Large intestine (tissue), 3 donors: Measurements from ENCODE around the gene CEP104. TPM values are rescaled to one million over a fixed set of nuclear protein-coding genes. Genes with fewer than 3 reads are reported as not detected.

Experiments
- DNase-seq, 2 donors: peaks; one replicate each; pipeline versions ENCODE4 v3.0.0 to v3.0.0-alpha.2; 2013
- H3K27ac ChIP-seq: one replicate; pipeline ENCODE4 v1.5.1; 2013; ENCODE audit warnings: low read length
- H3K27me3 ChIP-seq: 2 replicates; pipeline ENCODE4 v1.6.1; 2013; ENCODE audit warnings: low read length; ENCODE audit not compliant: control insufficient read depth, insufficient read depth
- H3K36me3 ChIP-seq: 2 replicates; pipeline ENCODE4 v1.6.1; 2013; ENCODE audit warnings: low read length; ENCODE audit not compliant: control insufficient read depth, insufficient read depth
- H3K4me1 ChIP-seq: one replicate; pipeline ENCODE4 v1.6.1; 2013; ENCODE audit warnings: low read length; ENCODE audit not compliant: control insufficient read depth, insufficient read depth
- H3K4me3 ChIP-seq: one replicate; pipeline ENCODE4 v1.5.1; 2013; ENCODE audit warnings: low read length
- H3K9me3 ChIP-seq: one replicate; pipeline ENCODE4 v1.6.1; 2013; ENCODE audit warnings: mild to moderate bottlenecking, low read depth, low read length, moderate library complexity; ENCODE audit not compliant: control insufficient read depth
- WGBS: methylation state at CpG from one replicate; pipeline ENCODE4 v1.1.5; 2013; ENCODE audit warnings: low lambda C conversion rate; ENCODE audit not compliant: insufficient coverage; 5-methylcytosine and 5-hydroxymethylcytosine counted together
- polyA plus RNA-seq: library from polyadenylated mRNA; unstranded; fragments of 120-200 nt; gene quantifications from one replicate; pipeline ENCODE4 v1.2.1, GENCODE V29; 2013

CEP104 gene
- polyA plus RNA-seq, 1 donor = 31.5 TPM

GRCh38 chr1:3787745-3788605 lies 69.0 kb downstream of the CEP104 start:
- Histone ChIP-seq H3K4me3 (no peak overlapping the region), H3K27me3 (no peaks in the 10 kb centered on the region), H3K36me3 (peaks cover 69% of the 10 kb centered on the region), H3K9me3 (no peaks in the 10 kb centered on the region), H3K27ac (no peak overlapping the region), H3K4me1 (peaks cover 3% of the 10 kb centered on the region)
- no peak for DNase-seq
- WGBS = no CpG with 5 or more reads among the region's 26 CpGs

DNA sequence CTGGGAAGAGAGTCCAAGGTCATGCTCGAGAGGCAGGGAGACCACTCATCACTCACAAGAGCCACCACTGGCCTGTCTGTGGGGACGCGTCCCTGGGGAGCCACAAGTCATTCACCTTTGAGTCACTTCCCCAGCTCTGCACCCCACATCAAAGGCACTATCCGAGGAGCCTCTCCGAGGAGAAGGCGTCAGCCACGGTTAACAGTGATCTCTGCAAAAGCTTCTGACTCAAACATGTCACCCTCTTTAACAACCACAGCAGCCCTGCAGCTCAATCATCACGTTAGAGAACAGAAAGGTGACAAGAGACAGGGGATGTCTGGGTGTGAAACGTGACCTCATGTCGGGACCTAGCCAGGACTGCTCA lies 69.7 kb downstream of the CEP104 start:
- Histone ChIP-seq H3K27ac (no peak overlapping the region), H3K27me3 (no peaks in the 10 kb centered on the region), H3K4me3 (no peak overlapping the region), H3K4me1 (peaks cover 3% of the 10 kb centered on the region), H3K36me3 (peaks cover 73% of the 10 kb centered on the region), H3K9me3 (no peaks in the 10 kb centered on the region)
- no CpG with 5 or more reads among the region's 10 CpGs for WGBS
- no peak for DNase-seq

DNA sequence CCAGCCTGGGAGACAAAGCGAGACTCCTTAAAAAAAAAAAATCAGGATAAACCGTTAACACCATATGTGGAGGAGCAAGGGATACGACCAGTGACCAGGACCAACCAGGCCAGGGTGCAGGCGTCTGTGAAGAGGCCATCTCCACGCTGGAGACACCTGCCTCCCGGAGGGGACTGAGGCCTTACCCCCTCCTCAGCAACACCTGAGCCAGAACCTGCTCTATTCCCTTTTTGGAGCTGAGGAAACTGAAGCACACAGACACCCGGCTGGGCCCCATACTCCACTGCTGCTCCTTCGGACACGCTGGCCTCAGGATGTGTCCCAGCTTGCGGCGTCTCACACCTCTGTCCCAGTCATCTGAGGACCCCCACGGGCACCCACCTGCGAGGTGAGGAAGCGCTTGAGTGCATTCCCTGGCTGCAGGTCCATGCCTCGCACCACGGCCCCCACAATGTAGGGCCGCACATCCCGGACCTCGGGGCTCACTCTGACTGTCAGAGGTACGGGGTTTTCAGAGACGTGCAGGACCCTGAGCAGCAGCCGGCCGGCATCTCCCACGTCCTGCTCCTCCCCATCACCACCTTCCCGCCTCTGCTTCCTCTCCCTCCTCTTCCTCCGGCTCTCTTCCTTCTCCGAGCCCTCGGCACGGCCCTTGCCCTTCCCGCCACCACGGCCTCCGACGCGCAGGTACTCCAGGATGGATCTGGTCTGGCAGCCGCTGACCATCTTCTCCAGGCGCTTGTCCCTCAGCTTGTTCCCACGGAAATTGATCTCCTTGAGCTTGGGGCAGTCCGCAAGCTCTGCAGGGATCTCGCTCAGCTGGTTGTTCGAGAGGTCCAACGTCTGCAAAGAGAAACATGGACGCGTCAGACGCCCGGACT lies 70.3 kb downstream of the CEP104 start:
- Histone ChIP-seq H3K4me1 (peaks cover 3% of the 10 kb centered on the region), H3K27ac (no peak overlapping the region), H3K9me3 (no peaks in the 10 kb centered on the region), H3K27me3 (no peaks in the 10 kb centered on the region), H3K36me3 (peaks cover 76% of the 10 kb centered on the region), H3K4me3 (no peak overlapping the region)
- no CpG with 5 or more reads among the region's 45 CpGs for WGBS
- DNase-seq = no peak

- no CpG with 5 or more reads among the region's 14 CpGs for WGBS
- H3K9me3 ChIP-seq = peaks cover 2% of the 10 kb centered on the region
- no peak for DNase-seq
Observed at GRCh38 chr1:3785456-3786157, 71.4 kb downstream of the CEP104 start.

GRCh38 chr1:3785045-3785444 lies 72.0 kb downstream of the CEP104 start:
- DNase-seq = peak; percentile 75 to 86
- WGBS = no CpG with 5 or more reads among the region's 13 CpGs
- H3K36me3 ChIP-seq = peaks cover 85% of the 10 kb centered on the region

More at GRCh38 chr1:3785456-3786157, 71.4 kb downstream of the CEP104 start:
- Histone ChIP-seq H3K4me3 (no peak overlapping the region), H3K36me3 (peaks cover 84% of the 10 kb centered on the region), H3K27me3 (no peaks in the 10 kb centered on the region), H3K27ac (no peak overlapping the region), H3K4me1 (peaks cover 3% of the 10 kb centered on the region)

DNA sequence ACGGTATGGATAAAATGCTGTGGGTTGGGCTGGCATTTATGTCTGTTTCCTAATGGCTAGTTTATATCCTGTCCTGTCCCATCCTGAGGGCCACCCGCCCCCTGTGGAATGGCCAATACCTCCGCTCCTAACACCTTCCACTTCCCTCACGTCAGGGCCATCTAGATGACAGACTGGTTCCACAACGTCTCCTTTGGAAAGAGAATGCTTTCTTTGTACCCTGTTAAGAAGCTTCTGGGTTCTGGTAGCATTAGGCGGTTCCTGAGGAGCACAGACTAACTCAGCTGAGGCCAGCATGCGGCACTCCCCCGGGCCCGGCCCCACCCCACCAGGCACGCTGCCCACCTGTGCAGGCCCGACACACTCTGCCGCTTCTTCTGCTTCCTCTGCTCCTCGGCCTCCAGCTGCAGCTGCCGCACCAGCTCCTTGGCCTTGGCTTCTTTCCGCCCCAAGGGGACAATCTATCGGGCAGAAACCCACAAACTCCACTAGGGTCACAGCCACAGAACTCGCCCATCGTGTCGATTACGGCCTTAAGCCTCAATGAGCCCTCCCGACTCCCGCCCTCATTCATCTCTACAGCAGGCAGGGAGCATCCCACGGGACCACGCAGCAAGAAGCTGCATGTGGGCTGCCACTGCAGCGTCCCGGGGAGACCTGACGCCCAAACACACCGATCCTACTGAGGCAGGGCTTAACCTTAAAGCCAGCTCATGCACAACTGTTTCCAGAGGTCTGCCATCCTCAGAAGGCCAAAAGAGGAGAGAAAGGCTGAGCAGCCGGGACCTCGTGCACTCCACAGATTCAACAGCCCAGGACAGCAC lies 73.1 kb downstream of the CEP104 start:
- WGBS = 100% methylated on average over 1 of the region's 30 CpGs

More at GRCh38 chr1:3785045-3785444, 72.0 kb downstream of the CEP104 start:
- Histone ChIP-seq H3K4me1 (peaks cover 3% of the 10 kb centered on the region), H3K9me3 (peaks cover 2% of the 10 kb centered on the region), H3K27me3 (no peaks in the 10 kb centered on the region), H3K4me3 (no peak overlapping the region), H3K27ac (no peak overlapping the region)

GRCh38 chr1:3780901-3781300 lies 76.1 kb downstream of the CEP104 start:
- WGBS = 91% methylated on average over 4 of the region's 21 CpGs
- peaks cover 61% of the 10 kb centered on the region for H3K36me3 ChIP-seq

More for the DNA sequence above, 73.1 kb downstream of the CEP104 start:
- Histone ChIP-seq H3K36me3 (peaks cover 83% of the 10 kb centered on the region), H3K27ac (no peak overlapping the region), H3K4me3 (no peak overlapping the region), H3K27me3 (no peaks in the 10 kb centered on the region), H3K9me3 (peaks cover 2% of the 10 kb centered on the region), H3K4me1 (peaks cover 3% of the 10 kb centered on the region)
- no peak for DNase-seq

DNA sequence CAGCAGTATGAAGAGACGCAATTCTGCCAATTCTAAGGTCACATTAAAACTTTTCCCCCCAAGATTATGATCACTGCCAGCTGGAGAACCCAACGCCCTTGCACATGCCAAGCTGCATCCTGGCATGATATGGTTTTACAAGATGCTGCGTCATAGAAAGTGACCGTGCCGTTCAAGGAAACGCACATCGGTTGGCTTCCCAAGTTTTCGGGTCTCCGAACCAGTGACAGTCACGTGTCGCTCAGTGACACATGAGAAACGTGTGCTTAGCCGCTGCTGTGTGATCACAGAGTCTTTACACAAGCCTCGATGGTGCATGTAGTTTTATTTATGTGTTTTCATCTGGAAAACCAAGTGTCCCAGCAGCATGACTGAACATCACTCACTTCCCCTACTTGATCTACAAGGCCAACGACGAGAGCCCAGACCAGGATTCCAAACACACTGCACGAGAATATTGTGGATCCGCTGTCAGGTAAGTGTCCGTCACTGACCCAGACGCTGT lies 77.0 kb downstream of the CEP104 start:
- DNase-seq = no peak
- 100% methylated on average over 1 of the region's 20 CpGs for WGBS
- no peaks in the 10 kb centered on the region for H3K27me3 ChIP-seq
- peaks cover 53% of the 10 kb centered on the region for H3K36me3 ChIP-seq
- no peak overlapping the region for H3K27ac ChIP-seq
- H3K4me3 ChIP-seq = no peak overlapping the region
- H3K9me3 ChIP-seq = peaks cover 2% of the 10 kb centered on the region
- H3K4me1 ChIP-seq = peaks cover 15% of the 10 kb centered on the region

More at GRCh38 chr1:3780901-3781300, 76.1 kb downstream of the CEP104 start:
- Histone ChIP-seq H3K27me3 (no peaks in the 10 kb centered on the region), H3K4me1 (peaks cover 10% of the 10 kb centered on the region), H3K27ac (no peak overlapping the region), H3K4me3 (no peak overlapping the region), H3K9me3 (peaks cover 2% of the 10 kb centered on the region)
- no peak for DNase-seq

DNA sequence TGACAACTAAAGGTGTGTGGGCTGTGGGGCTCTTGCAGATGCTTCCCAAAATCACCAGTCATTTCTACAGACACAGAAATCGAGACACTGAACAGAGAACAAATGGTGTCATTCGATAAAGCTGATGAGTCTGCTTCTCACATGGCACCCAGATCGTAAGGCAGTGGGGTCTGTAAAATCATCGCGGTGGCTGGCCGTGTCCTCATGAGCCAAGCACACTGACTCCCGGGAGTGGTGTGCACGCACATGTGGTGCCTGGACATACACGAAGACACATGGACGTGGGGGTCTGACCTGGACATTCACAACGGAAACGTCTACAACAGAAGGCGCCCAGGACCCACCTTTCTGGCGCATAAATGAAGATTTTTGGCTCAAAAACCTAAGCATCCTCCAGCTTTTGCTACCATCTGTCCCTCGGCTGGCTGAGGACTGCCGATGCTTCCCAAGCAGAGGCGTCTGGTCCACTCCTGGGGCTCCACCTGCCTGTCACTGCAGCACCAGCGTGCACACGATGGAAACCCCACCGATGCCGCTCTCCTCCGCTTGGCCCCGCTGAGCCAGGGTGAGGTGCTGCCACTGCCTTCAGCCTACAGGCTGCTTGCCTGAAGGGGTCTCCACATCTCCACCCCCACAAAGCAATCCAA lies 77.6 kb downstream of the CEP104 start:
- H3K4me1 ChIP-seq = peaks cover 18% of the 10 kb centered on the region
- no peak overlapping the region for H3K27ac ChIP-seq
- no peaks in the 10 kb centered on the region for H3K27me3 ChIP-seq
- peaks cover 2% of the 10 kb centered on the region for H3K9me3 ChIP-seq
- peaks cover 50% of the 10 kb centered on the region for H3K36me3 ChIP-seq
- H3K4me3 ChIP-seq = no peak overlapping the region
- no peak for DNase-seq
- no CpG with 5 or more reads among the region's 23 CpGs for WGBS
